Anterior cingulate cortex (tissue), 58 donors: ENCODE data around the gene CDC45.
"Not testable (repeated sequence)": the region's sequence is repeated elsewhere in the genome, so short reads cannot be mapped to it uniquely, and the experiment has no call there.

Experiments used
- DNase-seq, 58 donors: peaks; one replicate each; lab custom pipeline; 2025; lab: John Stamatoyannopoulos, UW

Gene CDC45

DNA sequence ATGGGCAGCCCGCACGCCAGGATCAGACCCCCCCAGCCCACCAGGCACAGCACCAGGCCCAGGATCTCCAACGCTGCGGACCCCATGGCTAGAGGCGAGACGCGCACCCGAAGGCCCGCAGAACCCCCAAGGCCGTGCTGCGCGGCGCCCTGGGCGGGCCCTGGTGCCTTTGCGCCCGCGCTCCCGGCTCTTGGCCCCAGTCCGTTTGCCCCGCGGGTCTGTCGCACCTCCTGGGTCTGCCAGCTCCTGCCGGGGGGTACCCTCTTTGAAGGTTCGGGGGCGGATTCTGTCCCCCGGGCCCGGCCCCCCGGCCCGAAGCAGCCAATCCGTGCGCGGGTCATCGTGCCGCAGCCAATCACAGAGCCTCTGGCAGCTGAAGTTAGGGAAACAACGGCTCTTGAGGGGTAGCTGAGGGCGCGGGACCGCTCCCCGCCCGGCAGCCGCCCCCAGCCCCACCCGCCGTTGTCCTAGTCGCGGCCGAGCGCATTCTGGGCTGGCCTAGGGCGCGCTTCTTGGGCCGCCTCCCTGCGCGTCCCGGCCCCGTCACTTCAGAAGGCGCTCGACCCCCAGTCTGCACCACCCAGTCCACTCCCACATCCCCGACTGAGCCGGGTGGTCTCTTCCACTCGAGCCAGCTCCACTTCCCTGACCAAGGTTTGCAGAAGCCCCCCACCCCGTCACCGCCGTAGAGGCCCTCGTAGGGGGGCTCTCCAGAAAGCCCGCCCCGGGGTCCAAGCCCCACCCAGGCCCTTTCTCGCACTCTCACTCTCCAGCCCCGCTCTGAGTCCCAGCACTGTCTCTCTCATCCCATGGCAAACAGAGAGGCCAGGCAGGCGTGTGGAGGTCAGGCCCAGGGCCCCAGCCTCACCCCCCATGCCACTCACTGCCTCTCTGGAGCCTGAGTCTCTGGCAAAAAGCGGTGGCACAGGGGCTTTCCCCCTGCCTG, 44.7 kb downstream of the CDC45 start, which contains the start of gene CLDN5:
CLDN5 (minus strand) TSS at position 241 of the 946 bp plus-strand sequence; CDS start at position 86, 155 bp downstream.
- DNase-seq: peak in 2 of 58 donors; percentile 6

DNA sequence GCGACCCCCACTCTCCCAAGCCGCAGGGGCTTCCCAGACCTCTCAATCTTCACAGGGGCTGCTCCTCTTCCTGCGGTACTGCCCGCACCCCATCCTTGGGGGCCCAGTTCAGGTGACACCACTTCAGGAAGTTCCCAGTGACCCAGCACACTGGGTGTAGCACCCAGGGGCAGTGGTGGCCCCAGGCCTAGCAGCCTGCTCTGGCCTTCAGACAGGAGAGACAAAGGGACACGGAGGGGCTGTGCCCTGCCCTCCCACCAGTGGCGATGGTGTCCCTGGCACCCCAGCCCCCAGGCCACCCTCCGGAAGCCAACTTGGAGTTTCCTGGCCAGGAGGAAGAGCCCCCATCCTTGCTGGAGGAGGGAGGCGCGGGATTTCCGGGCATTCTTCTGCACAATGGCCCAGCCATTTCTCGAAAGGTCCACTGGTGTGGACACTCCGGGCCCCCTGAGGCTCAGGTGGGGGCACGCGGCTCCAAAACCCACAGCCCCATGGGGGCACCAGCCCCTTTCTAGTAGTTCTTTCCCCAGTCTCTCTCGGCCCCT, 45.5 kb downstream of the CDC45 start:
- DNase-seq: no peak

DNA sequence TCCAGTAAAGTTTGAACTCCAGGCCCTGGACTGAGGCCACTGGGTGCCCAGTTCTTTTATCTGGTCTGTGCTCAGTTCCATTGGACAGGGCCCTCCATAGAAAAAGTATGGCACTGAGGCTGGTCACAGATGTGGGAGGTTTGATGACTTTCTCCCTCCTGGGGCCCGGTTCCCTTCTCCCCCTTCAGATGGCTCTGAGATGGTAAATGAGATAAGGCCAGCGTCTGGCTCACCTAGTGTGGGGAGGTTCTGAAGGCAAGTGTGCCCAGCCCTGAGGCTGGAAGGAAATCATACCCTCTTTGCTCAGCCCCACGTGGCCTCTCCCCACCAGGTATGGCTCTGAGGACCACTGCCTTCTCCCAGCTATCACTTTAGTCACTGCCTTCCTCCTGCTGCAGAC, 45.9 kb downstream of the CDC45 start:
- no peak for DNase-seq

DNA sequence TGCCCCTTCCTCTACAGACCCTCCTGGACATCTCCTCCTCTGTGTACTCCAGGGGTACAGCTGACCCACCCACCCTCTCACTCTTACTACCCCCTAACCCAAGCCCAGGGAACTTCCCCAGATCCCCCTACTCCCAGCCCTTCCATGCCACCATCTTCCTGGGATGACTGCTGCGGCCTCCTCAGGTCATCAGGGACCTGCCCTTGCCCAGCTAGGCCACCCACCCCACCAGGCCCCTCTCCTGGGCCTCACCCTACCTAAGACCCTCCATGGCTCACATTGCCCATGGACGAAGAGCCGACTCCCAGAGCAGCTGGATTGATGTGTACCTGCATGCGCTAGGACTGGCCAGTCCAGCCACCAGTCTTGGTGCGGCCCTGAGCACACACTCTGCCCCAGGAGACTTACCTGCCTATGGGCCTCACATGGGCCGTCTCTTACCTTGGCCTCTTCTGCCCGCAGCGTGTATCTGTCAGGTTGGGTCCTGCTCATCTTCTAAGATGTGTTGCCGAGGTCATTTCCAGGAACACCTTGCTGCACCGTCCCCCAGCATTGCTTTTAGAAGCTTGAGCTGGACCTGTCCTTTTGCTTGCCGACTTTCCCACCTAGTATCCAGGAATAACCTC, 46.5 kb downstream of the CDC45 start:
- no peak for DNase-seq

DNA sequence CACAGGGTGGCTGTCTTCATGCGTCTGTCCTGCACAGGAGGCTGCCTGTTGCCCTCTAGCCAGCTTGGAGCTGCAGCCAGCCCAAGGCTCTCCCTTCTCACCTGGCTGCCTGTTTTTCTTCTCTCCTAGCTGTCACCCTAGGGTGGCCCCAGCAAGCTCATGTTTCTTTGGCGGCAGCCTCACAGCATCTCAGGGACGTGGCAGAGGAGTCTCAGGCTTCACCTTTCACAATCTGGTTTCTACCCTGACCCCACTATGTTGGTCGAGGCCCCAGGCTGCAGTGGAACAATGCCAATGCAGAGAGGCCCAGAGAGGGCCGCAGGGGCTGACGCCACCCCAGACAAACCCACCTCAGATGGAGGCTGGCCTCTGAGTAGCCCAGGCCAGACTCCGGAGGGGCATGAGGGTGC, 47.0 kb downstream of the CDC45 start:
- no peak for DNase-seq

- no peak for DNase-seq
Observed at GRCh38 chr22:19527321-19527721, 47.6 kb downstream of the CDC45 start.

GRCh38 chr22:19527861-19528417, 48.2 kb downstream of the CDC45 start:
- DNase-seq: no peak

GRCh38 chr22:19529811-19530210, 50.1 kb downstream of the CDC45 start:
- no peak for DNase-seq

DNA sequence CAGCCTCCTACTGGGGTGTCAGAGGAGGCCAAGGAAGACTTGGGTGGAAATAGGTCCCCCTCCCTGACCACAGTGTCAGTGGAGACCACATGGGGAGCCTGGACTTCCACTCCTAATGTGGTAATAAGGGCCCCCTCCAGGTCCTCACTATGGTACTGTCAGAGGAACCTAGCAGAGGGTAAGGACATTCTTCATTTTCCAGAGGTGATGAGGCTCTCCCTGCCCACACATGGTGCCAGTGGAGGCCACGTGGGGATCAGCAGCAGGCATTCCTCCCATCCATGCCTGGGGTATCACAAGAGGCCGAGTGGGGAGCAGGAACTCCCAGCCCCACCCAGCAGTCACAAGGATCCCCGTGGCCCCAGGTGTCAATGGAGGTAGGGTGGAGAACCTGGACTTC, 51.0 kb downstream of the CDC45 start:
- no peak for DNase-seq

DNA sequence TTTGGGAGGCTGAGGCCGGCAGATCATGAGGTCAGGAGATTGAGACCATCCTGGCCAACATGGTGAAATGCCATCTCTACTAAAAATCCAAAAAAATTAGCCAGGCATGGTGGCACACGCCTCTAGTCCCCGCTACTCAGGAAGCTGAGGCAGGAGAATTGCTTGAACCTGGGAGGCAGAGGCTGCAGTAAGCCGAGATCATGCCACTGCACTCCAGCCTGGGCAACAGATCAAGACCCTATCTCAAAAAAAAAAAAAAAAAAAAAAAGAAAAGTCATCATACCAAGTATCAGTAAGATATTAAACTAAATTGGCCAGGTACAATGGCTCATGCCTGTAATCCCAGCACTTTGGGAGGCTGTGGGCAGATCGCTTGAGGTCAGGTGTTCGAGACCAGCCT, 51.6 kb downstream of the CDC45 start:
- DNase-seq: not testable (repeated sequence)

DNA sequence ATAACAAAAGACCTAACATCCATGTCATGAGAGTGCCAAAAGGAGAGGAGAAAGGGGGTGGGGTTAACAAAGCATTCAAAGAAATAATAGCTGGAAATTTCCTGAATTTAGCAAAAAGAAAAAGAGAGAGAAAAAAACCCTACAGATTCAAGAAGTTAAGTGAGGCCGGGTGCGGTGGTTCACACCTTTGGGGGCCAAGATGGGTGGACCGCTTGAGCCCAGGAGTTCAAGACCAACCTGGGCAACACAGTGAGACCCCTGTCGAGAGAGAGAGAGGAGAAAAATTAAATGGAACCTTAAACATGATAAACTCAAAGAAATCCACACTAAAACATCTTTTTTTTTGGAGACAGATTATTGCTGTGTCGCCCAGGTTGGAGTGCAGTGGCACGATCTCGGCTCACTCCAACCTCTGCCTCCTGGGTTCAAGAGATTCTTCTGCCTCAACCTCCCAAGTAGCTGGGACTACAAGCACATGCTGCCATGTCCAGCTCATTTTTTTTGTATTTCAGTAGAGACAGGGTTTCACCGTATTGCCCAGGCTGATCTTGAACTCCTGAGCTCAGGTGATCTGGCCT, 53.4 kb downstream of the CDC45 start:
- DNase-seq: no peak

GRCh38 chr22:19533857-19534256, 54.1 kb downstream of the CDC45 start:
- DNase-seq: no peak

DNA sequence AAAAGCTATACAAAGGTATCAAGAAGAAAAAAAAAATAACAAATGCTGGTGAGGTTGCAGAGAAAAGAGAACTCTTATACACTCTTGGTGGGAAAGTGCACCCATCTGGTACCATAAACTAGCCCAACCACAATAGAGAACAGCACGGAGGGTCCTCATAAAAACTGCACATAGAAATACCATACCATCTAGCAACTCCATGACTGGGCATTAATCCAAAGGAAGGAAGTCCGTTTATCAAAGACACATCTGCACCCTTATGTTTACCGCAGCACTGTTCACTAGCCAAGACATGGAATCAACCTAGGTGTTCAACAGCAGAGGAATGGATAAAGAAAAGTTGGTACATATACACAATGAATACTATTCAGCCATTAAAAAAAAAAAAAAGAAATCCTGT, 55.3 kb downstream of the CDC45 start:
- DNase-seq: no peak

DNA sequence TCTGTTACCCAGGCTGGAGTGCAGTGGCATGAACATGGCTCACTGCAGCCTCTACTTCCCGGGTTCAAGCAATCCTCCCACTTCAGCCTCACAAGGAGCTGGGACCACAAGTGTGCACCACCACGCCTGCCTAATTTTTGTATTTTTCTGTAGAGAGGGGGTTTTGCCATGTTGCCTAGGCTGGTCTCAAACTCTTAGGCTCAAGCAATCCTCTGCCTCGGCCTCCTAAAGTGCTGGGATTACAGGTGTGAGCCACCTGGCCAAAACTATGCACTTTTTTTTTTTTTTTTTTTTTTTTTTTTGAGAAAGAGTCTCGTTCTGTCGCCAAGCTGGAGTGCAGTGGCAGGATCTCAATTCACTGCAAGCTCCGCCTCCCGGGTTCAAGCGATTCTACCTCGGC, 56.8 kb downstream of the CDC45 start:
- DNase-seq: no peak

DNA sequence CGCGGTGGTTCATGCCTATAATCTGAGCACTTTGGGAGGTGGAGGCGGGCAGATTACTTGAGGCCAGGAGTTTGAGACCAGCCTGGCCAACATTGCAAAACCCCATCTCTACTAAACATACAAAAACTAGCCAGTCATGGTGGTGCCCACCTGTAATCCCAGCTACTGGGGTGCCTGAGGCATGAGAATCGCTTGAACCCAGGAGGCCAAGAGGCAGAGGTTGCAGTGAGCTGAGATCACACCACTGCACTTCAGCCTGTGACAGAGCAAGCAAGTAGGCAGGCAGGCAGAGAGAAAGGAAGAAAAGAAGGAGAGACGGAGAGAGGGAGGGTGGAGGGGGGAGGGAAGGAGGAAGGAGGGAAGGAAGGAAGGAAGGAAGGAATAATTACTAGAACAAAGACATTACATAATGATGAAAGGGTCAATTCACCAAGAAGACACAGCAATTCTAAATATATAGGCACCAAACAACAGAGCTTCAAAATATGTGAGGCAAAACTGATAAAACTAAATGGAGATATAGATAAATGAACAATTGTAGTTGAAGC, 58.3 kb downstream of the CDC45 start:
- no peak for DNase-seq

DNA sequence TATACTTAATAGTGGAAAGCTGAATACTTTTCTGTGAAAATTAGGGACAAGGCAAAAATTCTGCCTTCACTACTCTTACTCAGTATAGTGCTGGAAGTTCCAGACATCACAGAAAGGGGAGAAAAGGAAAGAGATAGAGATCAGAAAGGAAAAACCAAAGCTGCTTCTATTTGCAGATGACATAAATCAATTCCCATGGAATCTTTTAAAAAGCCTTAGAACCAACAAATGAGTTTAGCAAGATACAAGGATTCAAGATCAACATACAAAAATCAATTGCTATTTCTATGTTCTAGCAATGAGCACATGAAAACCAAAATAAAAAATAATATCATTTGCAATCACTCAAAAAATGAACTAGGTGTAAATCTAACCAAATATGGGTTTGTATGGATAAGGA, 60.7 kb downstream of the CDC45 start:
- DNase-seq: no peak

- DNase-seq: no peak
Observed at GRCh38 chr22:19543970-19544708, 64.4 kb downstream of the CDC45 start.

GRCh38 chr22:19545935-19546207, 66.2 kb downstream of the CDC45 start:
- DNase-seq: no peak

DNA sequence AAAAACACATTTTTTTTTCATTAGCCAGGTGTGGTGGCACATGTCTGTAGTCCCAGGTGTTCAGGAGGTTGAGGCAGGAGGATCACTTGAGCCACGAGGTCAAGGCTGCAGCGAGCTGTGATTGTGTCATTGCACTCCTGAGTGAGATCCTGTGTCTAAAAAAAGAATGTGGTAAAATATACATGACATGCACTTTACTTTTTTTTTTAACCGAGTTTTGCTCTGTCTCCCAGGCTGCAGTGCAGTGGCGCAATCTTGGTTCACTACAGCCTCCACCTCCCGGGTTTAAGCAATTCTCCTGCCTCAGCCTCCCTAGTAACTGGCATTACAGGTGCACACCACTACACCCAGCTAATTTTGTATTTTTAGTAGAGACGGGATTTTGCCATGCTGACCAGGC, 67.0 kb downstream of the CDC45 start:
- no peak for DNase-seq

DNA sequence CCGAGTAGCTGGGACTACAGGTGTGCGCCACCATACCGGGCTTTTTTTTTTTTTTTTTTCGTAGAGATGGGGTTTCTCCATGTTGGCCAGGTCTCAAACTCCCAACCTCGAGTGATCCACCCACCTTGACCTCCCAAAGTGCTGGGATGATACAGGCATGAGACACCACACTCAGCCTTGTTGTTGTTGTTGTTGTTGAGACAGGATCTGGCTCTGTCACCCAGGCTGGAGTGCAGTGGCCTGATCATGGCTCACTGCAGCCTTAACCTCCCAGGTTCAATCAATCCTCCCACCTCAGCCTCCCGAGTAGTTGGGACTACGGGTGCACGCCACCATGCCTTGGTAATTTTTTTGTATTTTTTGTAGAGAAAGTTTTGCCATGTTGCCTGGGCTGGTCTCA, 67.9 kb downstream of the CDC45 start:
- DNase-seq: no peak
